GM12878 (cell line): ENCODE data around the gene LASP1. TPM values are rescaled to one million over a fixed set of nuclear protein-coding genes. Genes with fewer than 3 reads are reported as not detected.

Experiments
- CHD4 ChIP-seq: fragments of 200-600 bp; sonication (generic); IDR thresholded peaks from 2 replicates; pipeline ENCODE4 v1.6.1; 2016; ENCODE audit warnings: mild to moderate bottlenecking
- FOXK2 ChIP-seq: fragments of 450-650 bp; IDR thresholded peaks from 2 replicates; pipeline ENCODE4 v1.6.1; 2017; ENCODE audit warnings: mild to moderate bottlenecking, moderate library complexity
- JUNB ChIP-seq: IDR thresholded peaks from 2 replicates; pipeline ENCODE4 v1.6.1; 2016; ENCODE audit warnings: antibody characterized with exemption, mild to moderate bottlenecking
- JUND ChIP-seq: IDR thresholded peaks from 2 replicates; pipeline ENCODE4 v1.6.1; 2012; ENCODE audit warnings: low read depth, mild to moderate bottlenecking, low read length, improper control_type of control experiment, moderate library complexity
- LARP7 ChIP-seq: fragments of 450-650 bp; IDR thresholded peaks from 2 replicates; pipeline ENCODE4 v1.6.1; 2017; ENCODE audit warnings: mild to moderate bottlenecking
- MTA3 ChIP-seq: IDR thresholded peaks from 2 replicates; pipeline ENCODE4 v1.6.1; 2012; ENCODE audit warnings: low read length, inconsistent platforms, borderline replicate concordance
- POU2F2 ChIP-seq: IDR thresholded peaks from 3 replicates; pipeline ENCODE4 v1.6.1; 2011; ENCODE audit warnings: low read depth, mild to moderate bottlenecking, low read length, borderline replicate concordance
- RB1 ChIP-seq: fragments of 450-650 bp; formaldehyde crosslinking; IDR thresholded peaks from 2 replicates; pipeline ENCODE4 v1.6.1; 2017; ENCODE audit warnings: mild to moderate bottlenecking, borderline replicate concordance
- RELA ChIP-seq: fragments of 450-650 bp; IDR thresholded peaks from 2 replicates; pipeline ENCODE4 v1.8.0; 2014; ENCODE audit warnings: borderline replicate concordance; ENCODE audit not compliant: partially characterized antibody
- RUNX3 ChIP-seq: IDR thresholded peaks from 2 replicates; pipeline ENCODE4 v1.6.1; 2012; ENCODE audit warnings: low read length, inconsistent platforms
- SMARCA5 ChIP-seq: fragments of 450-650 bp; IDR thresholded peaks from 2 replicates; pipeline ENCODE4 v1.6.1; 2017; ENCODE audit warnings: mild to moderate bottlenecking
- SPI1 ChIP-seq: IDR thresholded peaks from 2 replicates; pipeline ENCODE4 v1.6.1; 2011; ENCODE audit warnings: low read depth, mild to moderate bottlenecking, low read length, moderate library complexity, borderline replicate concordance; ENCODE audit not compliant: insufficient read depth
- STAT1 ChIP-seq: fragments of 450-650 bp; conservative IDR thresholded peaks from 2 replicates; pipeline ENCODE4 v1.6.1; 2014; ENCODE audit warnings: antibody characterized with exemption, mild to moderate bottlenecking
- TAF1 ChIP-seq: IDR thresholded peaks from 2 replicates; pipeline ENCODE4 v1.6.1; 2011; ENCODE audit warnings: mild to moderate bottlenecking, low read depth, low read length, borderline replicate concordance
- TBL1XR1 ChIP-seq: IDR thresholded peaks from 2 replicates; pipeline ENCODE4 v1.6.1; 2012; ENCODE audit warnings: low read depth, low read length, improper control_type of control experiment
- ZNF274 ChIP-seq: IDR thresholded peaks from one replicate; pipeline ENCODE4 v1.8.0; 2011; ENCODE audit not compliant: insufficient read length, insufficient read depth
- polyA plus RNA-seq, 11 experiments: library from polyadenylated mRNA; depleted of rRNA in 4 of 11; unstranded in 6 of 11; stranded (reverse) in 5 of 11; fragments of >200 nt; fragmentation: Nextera tagmentation in 4 of 11; fragmentation: Illumina TruSeq in 1 of 11; extraction: Ambion mirVana in 4 of 11; extraction: Trizol in 1 of 11; gene quantifications; 1 replicate in 1 of 11; 2 replicates in 10 of 11; pipeline versions ENCODE4 v1.2.1 to v1.2.3, GENCODE V29; 2011 to 2016; ENCODE audit warnings: inconsistent platforms in 2 of 11, missing spikeins in 2 of 11, low read depth in 1 of 11
- total RNA-seq, 4 experiments: library from RNA; depleted of rRNA in 3 of 4; stranded (reverse); fragments of >200 nt in 3 of 4; fragmentation: Illumina TruSeq in 1 of 4; extraction: Trizol in 1 of 4; gene quantifications; 2 replicates each; pipeline versions ENCODE4 v1.2.1 to v1.2.3, GENCODE V29; 2013 to 2021
- TF ChIP-seq, protein P1 (sequence below): fragments of 450-650 bp; IDR thresholded peaks from 2 replicates; pipeline ENCODE4 v1.6.1; 2016; ENCODE audit warnings: mild to moderate bottlenecking, moderate library complexity, borderline replicate concordance
- TF ChIP-seq, protein P2 (sequence below): fragments of 150-350 bp; IDR thresholded peaks from 2 replicates; pipeline ENCODE4 v1.6.1; 2016; ENCODE audit warnings: low read depth, low read length
- TF ChIP-seq, protein P3 (sequence below): fragments of 450-650 bp; IDR thresholded peaks from 2 replicates; pipeline ENCODE4 v1.6.1; 2017; ENCODE audit warnings: mild to moderate bottlenecking, moderate library complexity
- TF ChIP-seq, protein P4 (sequence below): IDR thresholded peaks from 2 replicates; pipeline ENCODE4 v1.6.1; 2011; ENCODE audit warnings: low read depth, low read length, improper control_type of control experiment, borderline replicate concordance

LASP1 gene
- total and polyA plus RNA-seq, 10 of the 15 experiments (the other 5 are each of a cell fraction or from before 2014, with no cell fraction given), result 21.0 to 114 (median 59.3) TPM

DNA sequence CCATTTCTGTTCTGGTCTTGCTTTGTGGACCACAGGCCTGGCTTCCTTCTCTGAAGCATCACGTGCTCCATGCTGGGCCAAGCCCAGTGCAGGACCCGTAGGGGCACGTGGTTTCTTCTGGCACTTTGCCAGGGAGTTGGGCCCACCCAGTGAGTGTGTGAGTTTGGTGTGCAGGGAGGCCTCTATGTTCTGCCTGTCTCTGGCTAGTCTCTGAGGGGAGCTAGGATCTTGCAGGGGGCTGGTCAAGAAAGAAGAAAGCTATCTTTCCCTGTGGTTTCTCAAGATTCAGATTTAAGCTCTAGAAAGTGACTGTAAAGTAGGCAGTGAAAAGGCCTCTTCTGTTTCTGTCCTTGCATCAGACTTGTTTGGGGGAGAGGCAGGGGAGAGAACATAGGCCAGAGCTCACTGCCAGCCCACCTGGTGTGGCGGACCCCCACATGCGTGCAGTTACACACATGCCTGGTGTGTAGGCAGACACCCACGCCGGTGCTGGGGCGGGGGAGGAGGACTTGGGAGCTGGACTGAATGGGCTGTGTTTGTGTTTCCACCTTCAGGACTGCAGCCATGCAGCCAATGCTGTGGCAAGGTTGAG lies 11.8 kb downstream of the LASP1 start (continued):
- TF ChIP-seq SPI1 (no peak), ZNF274 (no peak), TBL1XR1 (no peak), FOXK2 (no peak), CHD4 (no peak), STAT1 (no peak), TAF1 (no peak), JUNB (no peak), MTA3 (no peak), LARP7 (no peak), SMARCA5 (no peak), RUNX3 (peak; percentile 11; the same call in 1 of the 2 replicates), RB1 (no peak), POU2F2 (no peak), JUND (no peak), RELA (no peak)
- TF ChIP-seq, protein P1, sequence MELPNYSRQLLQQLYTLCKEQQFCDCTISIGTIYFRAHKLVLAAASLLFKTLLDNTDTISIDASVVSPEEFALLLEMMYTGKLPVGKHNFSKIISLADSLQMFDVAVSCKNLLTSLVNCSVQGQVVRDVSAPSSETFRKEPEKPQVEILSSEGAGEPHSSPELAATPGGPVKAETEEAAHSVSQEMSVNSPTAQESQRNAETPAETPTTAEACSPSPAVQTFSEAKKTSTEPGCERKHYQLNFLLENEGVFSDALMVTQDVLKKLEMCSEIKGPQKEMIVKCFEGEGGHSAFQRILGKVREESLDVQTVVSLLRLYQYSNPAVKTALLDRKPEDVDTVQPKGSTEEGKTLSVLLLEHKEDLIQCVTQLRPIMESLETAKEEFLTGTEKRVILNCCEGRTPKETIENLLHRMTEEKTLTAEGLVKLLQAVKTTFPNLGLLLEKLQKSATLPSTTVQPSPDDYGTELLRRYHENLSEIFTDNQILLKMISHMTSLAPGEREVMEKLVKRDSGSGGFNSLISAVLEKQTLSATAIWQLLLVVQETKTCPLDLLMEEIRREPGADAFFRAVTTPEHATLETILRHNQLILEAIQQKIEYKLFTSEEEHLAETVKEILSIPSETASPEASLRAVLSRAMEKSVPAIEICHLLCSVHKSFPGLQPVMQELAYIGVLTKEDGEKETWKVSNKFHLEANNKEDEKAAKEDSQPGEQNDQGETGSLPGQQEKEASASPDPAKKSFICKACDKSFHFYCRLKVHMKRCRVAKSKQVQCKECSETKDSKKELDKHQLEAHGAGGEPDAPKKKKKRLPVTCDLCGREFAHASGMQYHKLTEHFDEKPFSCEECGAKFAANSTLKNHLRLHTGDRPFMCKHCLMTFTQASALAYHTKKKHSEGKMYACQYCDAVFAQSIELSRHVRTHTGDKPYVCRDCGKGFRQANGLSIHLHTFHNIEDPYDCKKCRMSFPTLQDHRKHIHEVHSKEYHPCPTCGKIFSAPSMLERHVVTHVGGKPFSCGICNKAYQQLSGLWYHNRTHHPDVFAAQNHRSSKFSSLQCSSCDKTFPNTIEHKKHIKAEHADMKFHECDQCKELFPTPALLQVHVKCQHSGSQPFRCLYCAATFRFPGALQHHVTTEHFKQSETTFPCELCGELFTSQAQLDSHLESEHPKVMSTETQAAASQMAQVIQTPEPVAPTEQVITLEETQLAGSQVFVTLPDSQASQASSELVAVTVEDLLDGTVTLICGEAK, result no peak
- TF ChIP-seq, protein P2, sequence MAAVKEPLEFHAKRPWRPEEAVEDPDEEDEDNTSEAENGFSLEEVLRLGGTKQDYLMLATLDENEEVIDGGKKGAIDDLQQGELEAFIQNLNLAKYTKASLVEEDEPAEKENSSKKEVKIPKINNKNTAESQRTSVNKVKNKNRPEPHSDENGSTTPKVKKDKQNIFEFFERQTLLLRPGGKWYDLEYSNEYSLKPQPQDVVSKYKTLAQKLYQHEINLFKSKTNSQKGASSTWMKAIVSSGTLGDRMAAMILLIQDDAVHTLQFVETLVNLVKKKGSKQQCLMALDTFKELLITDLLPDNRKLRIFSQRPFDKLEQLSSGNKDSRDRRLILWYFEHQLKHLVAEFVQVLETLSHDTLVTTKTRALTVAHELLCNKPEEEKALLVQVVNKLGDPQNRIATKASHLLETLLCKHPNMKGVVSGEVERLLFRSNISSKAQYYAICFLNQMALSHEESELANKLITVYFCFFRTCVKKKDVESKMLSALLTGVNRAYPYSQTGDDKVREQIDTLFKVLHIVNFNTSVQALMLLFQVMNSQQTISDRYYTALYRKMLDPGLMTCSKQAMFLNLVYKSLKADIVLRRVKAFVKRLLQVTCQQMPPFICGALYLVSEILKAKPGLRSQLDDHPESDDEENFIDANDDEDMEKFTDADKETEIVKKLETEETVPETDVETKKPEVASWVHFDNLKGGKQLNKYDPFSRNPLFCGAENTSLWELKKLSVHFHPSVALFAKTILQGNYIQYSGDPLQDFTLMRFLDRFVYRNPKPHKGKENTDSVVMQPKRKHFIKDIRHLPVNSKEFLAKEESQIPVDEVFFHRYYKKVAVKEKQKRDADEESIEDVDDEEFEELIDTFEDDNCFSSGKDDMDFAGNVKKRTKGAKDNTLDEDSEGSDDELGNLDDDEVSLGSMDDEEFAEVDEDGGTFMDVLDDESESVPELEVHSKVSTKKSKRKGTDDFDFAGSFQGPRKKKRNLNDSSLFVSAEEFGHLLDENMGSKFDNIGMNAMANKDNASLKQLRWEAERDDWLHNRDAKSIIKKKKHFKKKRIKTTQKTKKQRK, result no peak
- TF ChIP-seq, protein P3, sequence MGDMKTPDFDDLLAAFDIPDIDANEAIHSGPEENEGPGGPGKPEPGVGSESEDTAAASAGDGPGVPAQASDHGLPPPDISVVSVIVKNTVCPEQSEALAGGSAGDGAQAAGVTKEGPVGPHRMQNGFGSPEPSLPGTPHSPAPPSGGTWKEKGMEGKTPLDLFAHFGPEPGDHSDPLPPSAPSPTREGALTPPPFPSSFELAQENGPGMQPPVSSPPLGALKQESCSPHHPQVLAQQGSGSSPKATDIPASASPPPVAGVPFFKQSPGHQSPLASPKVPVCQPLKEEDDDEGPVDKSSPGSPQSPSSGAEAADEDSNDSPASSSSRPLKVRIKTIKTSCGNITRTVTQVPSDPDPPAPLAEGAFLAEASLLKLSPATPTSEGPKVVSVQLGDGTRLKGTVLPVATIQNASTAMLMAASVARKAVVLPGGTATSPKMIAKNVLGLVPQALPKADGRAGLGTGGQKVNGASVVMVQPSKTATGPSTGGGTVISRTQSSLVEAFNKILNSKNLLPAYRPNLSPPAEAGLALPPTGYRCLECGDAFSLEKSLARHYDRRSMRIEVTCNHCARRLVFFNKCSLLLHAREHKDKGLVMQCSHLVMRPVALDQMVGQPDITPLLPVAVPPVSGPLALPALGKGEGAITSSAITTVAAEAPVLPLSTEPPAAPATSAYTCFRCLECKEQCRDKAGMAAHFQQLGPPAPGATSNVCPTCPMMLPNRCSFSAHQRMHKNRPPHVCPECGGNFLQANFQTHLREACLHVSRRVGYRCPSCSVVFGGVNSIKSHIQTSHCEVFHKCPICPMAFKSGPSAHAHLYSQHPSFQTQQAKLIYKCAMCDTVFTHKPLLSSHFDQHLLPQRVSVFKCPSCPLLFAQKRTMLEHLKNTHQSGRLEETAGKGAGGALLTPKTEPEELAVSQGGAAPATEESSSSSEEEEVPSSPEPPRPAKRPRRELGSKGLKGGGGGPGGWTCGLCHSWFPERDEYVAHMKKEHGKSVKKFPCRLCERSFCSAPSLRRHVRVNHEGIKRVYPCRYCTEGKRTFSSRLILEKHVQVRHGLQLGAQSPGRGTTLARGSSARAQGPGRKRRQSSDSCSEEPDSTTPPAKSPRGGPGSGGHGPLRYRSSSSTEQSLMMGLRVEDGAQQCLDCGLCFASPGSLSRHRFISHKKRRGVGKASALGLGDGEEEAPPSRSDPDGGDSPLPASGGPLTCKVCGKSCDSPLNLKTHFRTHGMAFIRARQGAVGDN, result no peak
- TF ChIP-seq, protein P4, sequence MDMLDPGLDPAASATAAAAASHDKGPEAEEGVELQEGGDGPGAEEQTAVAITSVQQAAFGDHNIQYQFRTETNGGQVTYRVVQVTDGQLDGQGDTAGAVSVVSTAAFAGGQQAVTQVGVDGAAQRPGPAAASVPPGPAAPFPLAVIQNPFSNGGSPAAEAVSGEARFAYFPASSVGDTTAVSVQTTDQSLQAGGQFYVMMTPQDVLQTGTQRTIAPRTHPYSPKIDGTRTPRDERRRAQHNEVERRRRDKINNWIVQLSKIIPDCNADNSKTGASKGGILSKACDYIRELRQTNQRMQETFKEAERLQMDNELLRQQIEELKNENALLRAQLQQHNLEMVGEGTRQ, result peak; percentile 63
